H7 (cell line): Measurements from ENCODE around the gene ZC2HC1C. TPM values are rescaled to one million over a fixed set of nuclear protein-coding genes. Genes with fewer than 3 reads are reported as not detected.

Experiments used
- DNase-seq: peaks from one replicate; pipeline ENCODE4 v3.0.0; 2012
- H3K27me3 ChIP-seq: 2 replicates; pipeline ENCODE4 v1.6.0; 2011; ENCODE audit warnings: mild to moderate bottlenecking, low read length; ENCODE audit not compliant: control insufficient read depth, insufficient read depth
- H3K36me3 ChIP-seq: replicated peaks from 2 replicates; pipeline ENCODE4 v1.5.1; 2011; ENCODE audit warnings: low read length; ENCODE audit not compliant: control insufficient read depth, insufficient read depth
- H3K4me3 ChIP-seq: 2 replicates; pipeline ENCODE4 v1.5.1; 2011; ENCODE audit warnings: low read depth, mild to moderate bottlenecking, control low read depth, low read length, moderate library complexity; ENCODE audit not compliant: insufficient read depth
- total RNA-seq: library from RNA; depleted of rRNA; stranded (reverse); fragments of >200 nt; shearing (Covaris generic); gene quantifications from 2 replicates; pipeline ENCODE4 v1.2.3, GENCODE V29; 2014; rRNA removed

Gene ZC2HC1C
- total RNA-seq: 1.3 and 2.7 TPM in 2 replicates

GRCh38 chr14:75069121-75069810 is at the start of gene ZC2HC1C:
ZC2HC1C (plus strand) TSS chr14:75069641; CDS start chr14:75070574, 933 bp downstream.
- DNase-seq: peak; percentile 97
- Histone ChIP-seq H3K27me3 (no peaks in the 10 kb centered on the region), H3K4me3 (peak within 1 kb of the TSS; percentile 79), H3K36me3 (no peaks in the 10 kb centered on the region)

GRCh38 chr14:75022655-75023054 is 46.8 kb upstream of the ZC2HC1C start:
- peak; percentile 62 for DNase-seq
- Histone ChIP-seq H3K36me3 (peaks cover 8% of the 10 kb centered on the region), H3K27me3 (no peaks in the 10 kb centered on the region), H3K4me3 (no peak overlapping the region)

- Histone ChIP-seq H3K36me3 (peaks cover 7% of the 10 kb centered on the region), H3K27me3 (no peaks in the 10 kb centered on the region), H3K4me3 (no peak overlapping the region)
- no peak for DNase-seq
Observed at GRCh38 chr14:75023108-75023507, 46.3 kb upstream of the ZC2HC1C start.

GRCh38 chr14:75025082-75025481 is 44.4 kb upstream of the ZC2HC1C start:
- DNase-seq: no peak
- no peak overlapping the region for H3K4me3 ChIP-seq
- no peaks in the 10 kb centered on the region for H3K27me3 ChIP-seq
- H3K36me3 ChIP-seq: peaks cover 5% of the 10 kb centered on the region

GRCh38 chr14:75025876-75026275 is 43.6 kb upstream of the ZC2HC1C start:
- Histone ChIP-seq H3K27me3 (no peaks in the 10 kb centered on the region), H3K36me3 (peaks cover 7% of the 10 kb centered on the region), H3K4me3 (no peak overlapping the region)
- DNase-seq: no peak

- Histone ChIP-seq H3K4me3 (no peak overlapping the region), H3K27me3 (no peaks in the 10 kb centered on the region), H3K36me3 (peaks cover 2% of the 10 kb centered on the region)
- no peak for DNase-seq
Observed at GRCh38 chr14:75030147-75030546, 39.3 kb upstream of the ZC2HC1C start.

GRCh38 chr14:75032939-75033338 is 36.5 kb upstream of the ZC2HC1C start:
- H3K36me3 ChIP-seq: peaks cover 5% of the 10 kb centered on the region

GRCh38 chr14:75040507-75040906 is 28.9 kb upstream of the ZC2HC1C start:
- Histone ChIP-seq H3K27me3 (no peaks in the 10 kb centered on the region), H3K4me3 (no peak overlapping the region), H3K36me3 (peaks cover 4% of the 10 kb centered on the region)
- no peak for DNase-seq

More at GRCh38 chr14:75032939-75033338, 36.5 kb upstream of the ZC2HC1C start:
- Histone ChIP-seq H3K27me3 (no peaks in the 10 kb centered on the region), H3K4me3 (no peak overlapping the region)
- no peak for DNase-seq

GRCh38 chr14:75040959-75041358 is 28.5 kb upstream of the ZC2HC1C start:
- no peak for DNase-seq
- Histone ChIP-seq H3K27me3 (no peaks in the 10 kb centered on the region), H3K4me3 (no peak overlapping the region), H3K36me3 (peaks cover 4% of the 10 kb centered on the region)

- DNase-seq: no peak
- Histone ChIP-seq H3K4me3 (no peak overlapping the region), H3K36me3 (peaks cover 4% of the 10 kb centered on the region)
Observed at GRCh38 chr14:75041613-75042012, 27.8 kb upstream of the ZC2HC1C start.

GRCh38 chr14:75042035-75042434 is 27.4 kb upstream of the ZC2HC1C start:
- no peak for DNase-seq
- Histone ChIP-seq H3K4me3 (no peak overlapping the region), H3K36me3 (peaks cover 3% of the 10 kb centered on the region), H3K27me3 (no peaks in the 10 kb centered on the region)

More at GRCh38 chr14:75041613-75042012, 27.8 kb upstream of the ZC2HC1C start:
- no peaks in the 10 kb centered on the region for H3K27me3 ChIP-seq

- DNase-seq: no peak
- Histone ChIP-seq H3K36me3 (peaks cover 1% of the 10 kb centered on the region), H3K27me3 (no peaks in the 10 kb centered on the region), H3K4me3 (no peak overlapping the region)
Observed at GRCh38 chr14:75044322-75044721, 25.1 kb upstream of the ZC2HC1C start.

GRCh38 chr14:75044752-75045151 is 24.7 kb upstream of the ZC2HC1C start:
- no peak for DNase-seq
- Histone ChIP-seq H3K4me3 (no peak overlapping the region), H3K27me3 (no peaks in the 10 kb centered on the region), H3K36me3 (no peaks in the 10 kb centered on the region; the same call in 1 of the 2 replicates)

- no peak overlapping the region for H3K4me3 ChIP-seq
Observed at GRCh38 chr14:75046275-75046674, 23.2 kb upstream of the ZC2HC1C start.

GRCh38 chr14:75046899-75047298 is 22.5 kb upstream of the ZC2HC1C start:
- no peaks in the 10 kb centered on the region for H3K27me3 ChIP-seq
- H3K36me3 ChIP-seq: no peaks in the 10 kb centered on the region; the same call in 1 of the 2 replicates
- DNase-seq: no peak
- H3K4me3 ChIP-seq: no peak overlapping the region

More at GRCh38 chr14:75046275-75046674, 23.2 kb upstream of the ZC2HC1C start:
- Histone ChIP-seq H3K27me3 (no peaks in the 10 kb centered on the region), H3K36me3 (no peaks in the 10 kb centered on the region; the same call in 1 of the 2 replicates)
- no peak for DNase-seq
